ENCODE measurements around the gene TMF1.

DNA sequence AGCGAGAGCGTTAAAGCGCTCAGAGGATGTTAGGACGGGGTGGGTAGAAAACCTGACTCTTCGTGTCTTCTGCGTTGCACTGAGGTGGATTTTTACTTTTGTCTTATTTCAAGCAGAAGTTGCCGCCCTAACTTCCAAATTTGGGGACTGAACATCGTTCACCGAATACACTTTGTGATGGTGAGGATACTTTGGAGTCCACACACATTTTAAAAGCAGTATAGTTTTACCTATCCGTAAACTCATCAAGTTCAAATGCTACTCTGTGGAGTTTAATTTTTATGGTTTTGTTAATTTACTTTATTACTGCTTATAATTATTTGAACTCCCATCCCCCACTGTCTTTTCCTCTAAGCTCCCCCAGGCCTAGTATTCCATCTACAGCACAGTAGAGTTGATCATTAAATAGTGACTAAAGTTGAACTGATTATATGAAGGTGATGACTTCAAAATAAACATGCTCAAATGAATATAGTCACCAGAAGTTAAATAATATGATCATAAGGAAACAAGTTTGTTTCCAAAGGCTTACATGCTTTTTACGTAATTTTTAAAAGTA lies 38.0 kb downstream of the TMF1 start:
- TF ChIP-seq, protein P1, sequence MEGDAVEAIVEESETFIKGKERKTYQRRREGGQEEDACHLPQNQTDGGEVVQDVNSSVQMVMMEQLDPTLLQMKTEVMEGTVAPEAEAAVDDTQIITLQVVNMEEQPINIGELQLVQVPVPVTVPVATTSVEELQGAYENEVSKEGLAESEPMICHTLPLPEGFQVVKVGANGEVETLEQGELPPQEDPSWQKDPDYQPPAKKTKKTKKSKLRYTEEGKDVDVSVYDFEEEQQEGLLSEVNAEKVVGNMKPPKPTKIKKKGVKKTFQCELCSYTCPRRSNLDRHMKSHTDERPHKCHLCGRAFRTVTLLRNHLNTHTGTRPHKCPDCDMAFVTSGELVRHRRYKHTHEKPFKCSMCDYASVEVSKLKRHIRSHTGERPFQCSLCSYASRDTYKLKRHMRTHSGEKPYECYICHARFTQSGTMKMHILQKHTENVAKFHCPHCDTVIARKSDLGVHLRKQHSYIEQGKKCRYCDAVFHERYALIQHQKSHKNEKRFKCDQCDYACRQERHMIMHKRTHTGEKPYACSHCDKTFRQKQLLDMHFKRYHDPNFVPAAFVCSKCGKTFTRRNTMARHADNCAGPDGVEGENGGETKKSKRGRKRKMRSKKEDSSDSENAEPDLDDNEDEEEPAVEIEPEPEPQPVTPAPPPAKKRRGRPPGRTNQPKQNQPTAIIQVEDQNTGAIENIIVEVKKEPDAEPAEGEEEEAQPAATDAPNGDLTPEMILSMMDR (IDR thresholded peaks at IDR 0.05; ENCODE audit: low read length), result no peak
- no peak for TF ChIP-seq EZH2phosphoT487 (IDR thresholded peaks at IDR 0.05; ENCODE audit: low read length)
